Measurements from ENCODE around the gene RIC8A. TPM values are rescaled to one million over a fixed set of nuclear protein-coding genes. Genes with fewer than 3 reads are reported as not detected.
A peak's percentile ranks its signal among the peaks of the same experiment; 100 is the strongest.

Gene RIC8A
- total RNA-seq, 3 donors from 2014 or later (not counting 1 experiment from before 2014, with no cell fraction given) = 102 to 153 (median 106) TPM

GRCh38 chr11:208917-209260 lies 1.4 kb downstream of the RIC8A start:
- no peak for DNase-seq
- TF ChIP-seq, protein P1, sequence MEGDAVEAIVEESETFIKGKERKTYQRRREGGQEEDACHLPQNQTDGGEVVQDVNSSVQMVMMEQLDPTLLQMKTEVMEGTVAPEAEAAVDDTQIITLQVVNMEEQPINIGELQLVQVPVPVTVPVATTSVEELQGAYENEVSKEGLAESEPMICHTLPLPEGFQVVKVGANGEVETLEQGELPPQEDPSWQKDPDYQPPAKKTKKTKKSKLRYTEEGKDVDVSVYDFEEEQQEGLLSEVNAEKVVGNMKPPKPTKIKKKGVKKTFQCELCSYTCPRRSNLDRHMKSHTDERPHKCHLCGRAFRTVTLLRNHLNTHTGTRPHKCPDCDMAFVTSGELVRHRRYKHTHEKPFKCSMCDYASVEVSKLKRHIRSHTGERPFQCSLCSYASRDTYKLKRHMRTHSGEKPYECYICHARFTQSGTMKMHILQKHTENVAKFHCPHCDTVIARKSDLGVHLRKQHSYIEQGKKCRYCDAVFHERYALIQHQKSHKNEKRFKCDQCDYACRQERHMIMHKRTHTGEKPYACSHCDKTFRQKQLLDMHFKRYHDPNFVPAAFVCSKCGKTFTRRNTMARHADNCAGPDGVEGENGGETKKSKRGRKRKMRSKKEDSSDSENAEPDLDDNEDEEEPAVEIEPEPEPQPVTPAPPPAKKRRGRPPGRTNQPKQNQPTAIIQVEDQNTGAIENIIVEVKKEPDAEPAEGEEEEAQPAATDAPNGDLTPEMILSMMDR (IDR thresholded peaks at IDR 0.05) = no peak
- under 1% methylated on average over 26 of the region's 26 CpGs for WGBS (ENCODE audit: insufficient coverage)
- peak overlapping the region; percentile 99 for H3K27ac Mint-ChIP-seq
- Histone ChIP-seq H3K36me3 (ENCODE audit: control insufficient read depth, insufficient read depth, low read length) (peaks cover 57% of the 10 kb centered on the region), H3K4me3 (ENCODE audit: low read length) (peak overlapping the region; percentile 66), H3K27me3 (ENCODE audit: control insufficient read depth, insufficient read depth, low read length) (no peaks in the 10 kb centered on the region), H3K27ac (ENCODE audit: low read length) (peak overlapping the region; percentile 94), H3K4me1 (ENCODE audit: control insufficient read depth, insufficient read depth, low read length) (peaks cover 50% of the 10 kb centered on the region), H3K9me3 (ENCODE audit: control insufficient read depth, insufficient read depth, low read length) (no peaks in the 10 kb centered on the region)
- no peaks in the 10 kb centered on the region for H3K36me3 Mint-ChIP-seq
- H3K4me1 Mint-ChIP-seq = peaks cover 27 to 51% of the 10 kb centered on the region in 2 donors
- ATAC-seq = peak in 2 of 3 donors; percentile 1
- H3K4me3 Mint-ChIP-seq = peak overlapping the region; percentile 97
- no peaks in the 10 kb centered on the region for H3K9me3 Mint-ChIP-seq
- no peaks in the 10 kb centered on the region for H3K27me3 Mint-ChIP-seq (ENCODE audit: low read depth in 2 of 2)
- intact Hi-C loops (cut with micrococcal nuclease) = loop anchor here (5.0 kb wide), 2 partner anchors 148 to 208 kb away; no protein-coding TSS in a partner anchor

DNA sequence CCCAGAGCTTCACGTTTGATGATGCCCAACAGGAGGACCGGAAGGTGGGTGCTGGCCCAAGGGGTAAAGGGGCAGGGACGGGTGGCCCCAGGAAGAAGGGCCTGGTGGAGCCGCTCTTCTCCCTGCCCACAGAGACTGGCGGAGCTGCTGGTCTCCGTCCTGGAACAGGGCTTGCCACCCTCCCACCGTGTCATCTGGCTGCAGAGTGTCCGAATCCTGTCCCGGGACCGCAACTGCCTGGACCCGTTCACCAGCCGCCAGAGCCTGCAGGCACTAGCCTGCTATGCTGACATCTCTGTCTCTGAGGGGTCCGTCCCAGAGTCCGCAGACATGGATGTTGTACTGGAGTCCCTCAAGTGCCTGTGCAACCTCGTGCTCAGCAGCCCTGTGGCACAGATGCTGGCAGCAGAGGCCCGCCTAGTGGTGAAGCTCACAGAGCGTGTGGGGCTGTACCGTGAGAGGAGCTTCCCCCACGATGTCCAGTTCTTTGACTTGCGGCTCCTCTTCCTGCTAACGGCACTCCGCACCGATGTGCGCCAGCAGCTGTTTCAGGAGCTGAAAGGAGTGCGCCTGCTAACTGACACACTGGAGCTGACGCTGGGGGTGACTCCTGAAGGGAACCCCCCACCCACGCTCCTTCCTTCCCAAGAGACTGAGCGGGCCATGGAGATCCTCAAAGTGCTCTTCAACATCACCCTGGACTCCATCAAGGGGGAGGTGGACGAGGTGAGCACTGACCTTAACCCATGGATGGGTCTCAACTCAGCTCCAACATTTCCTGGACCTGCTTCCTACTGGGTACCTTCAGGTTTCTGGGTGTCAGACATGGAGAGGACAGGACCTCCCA lies 2.0 kb downstream of the RIC8A start:
- no peak for ATAC-seq
- intact Hi-C loops (cut with micrococcal nuclease) = loop anchor here (5.0 kb wide), 2 partner anchors 148 to 208 kb away; no protein-coding TSS in a partner anchor
- no peak for DNase-seq

DNA sequence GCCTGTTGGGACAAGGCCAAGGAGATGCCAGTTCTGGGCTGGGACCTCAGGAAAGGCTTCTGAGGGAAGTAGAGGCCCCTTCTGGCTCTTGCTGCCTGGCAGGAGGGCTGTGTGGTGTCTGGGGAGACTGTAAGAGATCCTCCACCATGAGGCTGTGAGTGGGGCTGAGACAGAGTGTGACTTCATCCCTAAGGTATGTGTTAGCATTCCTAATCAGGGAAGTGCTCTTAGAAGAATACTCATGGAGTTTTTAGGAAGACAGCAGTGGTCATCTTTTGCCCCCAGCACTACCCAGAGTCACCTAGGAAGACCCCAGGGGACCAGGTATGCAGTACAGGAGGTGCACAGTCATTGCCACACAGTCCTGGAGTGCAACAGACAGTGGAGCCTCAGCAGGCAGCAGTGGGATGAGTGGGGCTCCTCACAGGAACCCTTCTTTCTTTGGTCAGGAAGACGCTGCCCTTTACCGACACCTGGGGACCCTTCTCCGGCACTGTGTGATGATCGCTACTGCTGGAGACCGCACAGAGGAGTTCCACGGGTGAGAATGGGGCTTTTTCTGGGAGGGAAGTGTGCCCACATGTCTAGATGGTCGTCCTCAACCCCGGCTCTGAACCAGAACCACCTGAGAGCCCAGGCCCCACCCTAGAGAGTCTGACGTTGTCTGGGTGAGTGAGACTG lies 2.8 kb downstream of the RIC8A start:
- no peaks in the 10 kb centered on the region for H3K27me3 Mint-ChIP-seq (ENCODE audit: low read depth in 2 of 2)
- peaks cover 25 to 49% of the 10 kb centered on the region in 2 donors for H3K4me1 Mint-ChIP-seq
- Histone ChIP-seq H3K36me3 (ENCODE audit: control insufficient read depth, insufficient read depth, low read length) (peaks cover 59% of the 10 kb centered on the region), H3K4me1 (ENCODE audit: control insufficient read depth, insufficient read depth, low read length) (peaks cover 41% of the 10 kb centered on the region), H3K27ac (ENCODE audit: low read length) (no peak overlapping the region), H3K27me3 (ENCODE audit: control insufficient read depth, insufficient read depth, low read length) (no peaks in the 10 kb centered on the region), H3K4me3 (ENCODE audit: low read length) (no peak overlapping the region), H3K9me3 (ENCODE audit: control insufficient read depth, insufficient read depth, low read length) (no peaks in the 10 kb centered on the region)
- 93% methylated on average over 9 of the region's 9 CpGs for WGBS (ENCODE audit: insufficient coverage)
- peak overlapping the region in 1 of 2 donors; percentile 23 for H3K27ac Mint-ChIP-seq
- no peaks in the 10 kb centered on the region for H3K36me3 Mint-ChIP-seq
- intact Hi-C loops (cut with micrococcal nuclease) = no loop called here
- ATAC-seq (no peak), DNase-seq (no peak)
- peak overlapping the region; percentile 97 for H3K4me3 Mint-ChIP-seq
- H3K9me3 Mint-ChIP-seq = no peaks in the 10 kb centered on the region
- TF ChIP-seq, protein P1 (IDR thresholded peaks at IDR 0.05) = no peak

More for the DNA sequence above, 2.0 kb downstream of the RIC8A start:
- Mint-ChIP-seq H3K27ac (peak overlapping the region; percentile 99), H3K36me3 (no peaks in the 10 kb centered on the region), H3K4me3 (peak overlapping the region; percentile 97), H3K4me1 (peaks cover 25 to 49% of the 10 kb centered on the region in 2 donors), H3K9me3 (no peaks in the 10 kb centered on the region), H3K27me3 (ENCODE audit: low read depth in 2 of 2) (no peaks in the 10 kb centered on the region)
- Histone ChIP-seq H3K27me3 (ENCODE audit: control insufficient read depth, insufficient read depth, low read length) (no peaks in the 10 kb centered on the region), H3K4me1 (ENCODE audit: control insufficient read depth, insufficient read depth, low read length) (peaks cover 49% of the 10 kb centered on the region), H3K9me3 (ENCODE audit: control insufficient read depth, insufficient read depth, low read length) (no peaks in the 10 kb centered on the region), H3K27ac (ENCODE audit: low read length) (peak overlapping the region; percentile 94), H3K4me3 (ENCODE audit: low read length) (peak overlapping the region; percentile 66), H3K36me3 (ENCODE audit: control insufficient read depth, insufficient read depth, low read length) (peaks cover 59% of the 10 kb centered on the region)
- TF ChIP-seq, protein P1 (IDR thresholded peaks at IDR 0.05) = no peak
- 71% methylated on average over 29 of the region's 29 CpGs for WGBS (ENCODE audit: insufficient coverage)
